OCI-LY7 (cell line): Measurements from ENCODE around the gene EIF4B. TPM values are rescaled to one million over a fixed set of nuclear protein-coding genes. Genes with fewer than 3 reads are reported as not detected.

Experiments used
- BruUV-seq: library from RNA; stranded (reverse); fragments of 400-500 nt; replicated peaks from 2 replicates; lab custom pipeline; 2021; lab: Mats Ljungman, UMichigan
- CTCF ChIA-PET: fragments of 300-600 bp; sonication (Branson Sonifier 250); formaldehyde crosslinking; loops from one replicate; lab custom pipeline; 2022; ENCODE audit warnings: antibody characterized with exemption; ENCODE audit not compliant: unreplicated experiment; lab: Charles Lee
- POLR2A ChIA-PET: fragments of 300-600 bp; sonication (Branson Sonifier 250); formaldehyde crosslinking; loops from one replicate; lab custom pipeline; 2022; ENCODE audit warnings: antibody characterized with exemption; lab: Charles Lee
- DNase-seq: peaks from one replicate; pipeline ENCODE4 v3.0.0-alpha.2; 2015; ENCODE audit warnings: low spot score
- H2AFZ ChIP-seq: fragments of 200-600 bp; sonication (generic), shearing (Covaris generic); 2 replicates; pipeline ENCODE4 v1.6.1; 2014; ENCODE audit warnings: mild to moderate bottlenecking, antibody characterized with exemption, low read length, moderate library complexity
- H3K27ac ChIP-seq: fragments of 200-600 bp; sonication (generic); 2 replicates; pipeline ENCODE4 v1.5.1; 2014; ENCODE audit warnings: mixed run types, low read depth, mild to moderate bottlenecking, moderate library complexity, low read length, inconsistent platforms; ENCODE audit not compliant: poor library complexity, severe bottlenecking
- H3K36me3 ChIP-seq: fragments of 200-600 bp; sonication (generic); 2 replicates; pipeline ENCODE4 v1.6.1; 2014; ENCODE audit warnings: mild to moderate bottlenecking, antibody characterized with exemption, low read length, moderate library complexity, mixed read lengths; ENCODE audit not compliant: insufficient read depth
- H3K4me1 ChIP-seq: fragments of 200-600 bp; sonication (generic); 2 replicates; pipeline ENCODE4 v1.5.1; 2014; ENCODE audit warnings: mild to moderate bottlenecking, low read length; ENCODE audit not compliant: insufficient read depth, poor library complexity, severe bottlenecking
- H3K4me2 ChIP-seq: fragments of 200-600 bp; sonication (generic); 2 replicates; pipeline ENCODE4 v1.6.1; 2014; ENCODE audit warnings: mild to moderate bottlenecking, low read length
- H3K4me3 ChIP-seq: fragments of 200-600 bp; sonication (generic); 2 replicates; pipeline ENCODE4 v1.5.1; 2014; ENCODE audit warnings: mild to moderate bottlenecking, low read depth, low read length; ENCODE audit not compliant: poor library complexity, severe bottlenecking
- H3K79me2 ChIP-seq: fragments of 200-600 bp; sonication (generic); 2 replicates; pipeline ENCODE4 v1.6.1; 2016; ENCODE audit warnings: low read depth, mild to moderate bottlenecking, low read length, moderate library complexity, mixed read lengths; ENCODE audit not compliant: insufficient read depth
- H3K9me2 ChIP-seq: fragments of 200-600 bp; sonication (generic); 2 replicates; pipeline ENCODE4 v1.6.1; 2016; ENCODE audit warnings: mild to moderate bottlenecking, low read length, mixed read lengths; ENCODE audit not compliant: insufficient read depth
- H3K9me3 ChIP-seq: fragments of 200-600 bp; sonication (generic); 2 replicates; pipeline ENCODE4 v1.6.1; 2014; ENCODE audit warnings: mild to moderate bottlenecking, mixed run types, low read length, mixed read lengths
- H4K20me1 ChIP-seq: fragments of 200-600 bp; sonication (generic); 2 replicates; pipeline ENCODE4 v1.6.1; 2014; ENCODE audit warnings: mild to moderate bottlenecking, antibody characterized with exemption, low read length, moderate library complexity, mixed read lengths; ENCODE audit not compliant: insufficient read depth
- EZH2phosphoT487 ChIP-seq: fragments of 200-600 bp; sonication (generic); IDR thresholded peaks from 2 replicates; pipeline ENCODE4 v1.6.1; 2018; ENCODE audit warnings: low read depth, borderline replicate concordance, mild to moderate bottlenecking, mixed run types, antibody characterized with exemption, low read length, moderate library complexity, mixed read lengths
- intact Hi-C: fragments of 100-400 bp; cut with micrococcal nuclease; formaldehyde crosslinking; loops from one replicate; pipeline ENCODE4 v1.10.0; 2022; ENCODE audit not compliant: unreplicated experiment
- total RNA-seq, 2 experiments: library from RNA; depleted of rRNA in 1 of 2; stranded (reverse); fragments of >200 nt in 1 of 2; shearing (Covaris generic) in 1 of 2; gene quantifications; 2 replicates each; pipeline ENCODE4 v1.2.3, GENCODE V29; 2014 to 2022
- TF ChIP-seq, protein P1 (sequence below): fragments of 200-600 bp; sonication (generic); conservative IDR thresholded peaks from 2 replicates; pipeline ENCODE4 v1.5.1; 2014; ENCODE audit warnings: mild to moderate bottlenecking, antibody characterized with exemption, low read length, moderate library complexity, mixed read lengths

The EIF4B gene
- total RNA-seq, 2 experiments from 2014 or later, result 645 to 745 TPM

GRCh38 chr12:53044052-53044581, 37.9 kb downstream of the EIF4B start:
- Histone ChIP-seq H4K20me1 (0 out of 2 replicates have a peak, but pooled peaks cover under 1% of the 10 kb centered on the region), H3K9me3 (no peaks in the 10 kb centered on the region), H2AFZ (no peak overlapping the region), H3K79me2 (no peaks in the 10 kb centered on the region), H3K27ac (no peak overlapping the region), H3K4me3 (no peak overlapping the region), H3K36me3 (peaks cover 34% of the 10 kb centered on the region), H3K9me2 (no peaks in the 10 kb centered on the region), H3K4me1 (peaks cover 14% of the 10 kb centered on the region), H3K4me2 (no peak overlapping the region)
- intact Hi-C loops, result no loop called here
- DNase-seq, result no peak
- TF ChIP-seq, protein P1, sequence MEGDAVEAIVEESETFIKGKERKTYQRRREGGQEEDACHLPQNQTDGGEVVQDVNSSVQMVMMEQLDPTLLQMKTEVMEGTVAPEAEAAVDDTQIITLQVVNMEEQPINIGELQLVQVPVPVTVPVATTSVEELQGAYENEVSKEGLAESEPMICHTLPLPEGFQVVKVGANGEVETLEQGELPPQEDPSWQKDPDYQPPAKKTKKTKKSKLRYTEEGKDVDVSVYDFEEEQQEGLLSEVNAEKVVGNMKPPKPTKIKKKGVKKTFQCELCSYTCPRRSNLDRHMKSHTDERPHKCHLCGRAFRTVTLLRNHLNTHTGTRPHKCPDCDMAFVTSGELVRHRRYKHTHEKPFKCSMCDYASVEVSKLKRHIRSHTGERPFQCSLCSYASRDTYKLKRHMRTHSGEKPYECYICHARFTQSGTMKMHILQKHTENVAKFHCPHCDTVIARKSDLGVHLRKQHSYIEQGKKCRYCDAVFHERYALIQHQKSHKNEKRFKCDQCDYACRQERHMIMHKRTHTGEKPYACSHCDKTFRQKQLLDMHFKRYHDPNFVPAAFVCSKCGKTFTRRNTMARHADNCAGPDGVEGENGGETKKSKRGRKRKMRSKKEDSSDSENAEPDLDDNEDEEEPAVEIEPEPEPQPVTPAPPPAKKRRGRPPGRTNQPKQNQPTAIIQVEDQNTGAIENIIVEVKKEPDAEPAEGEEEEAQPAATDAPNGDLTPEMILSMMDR, result no peak
- TF ChIP-seq EZH2phosphoT487, result no peak
- BruUV-seq, result no TSS peak
- ChIA-PET POLR2A (no interaction called here), CTCF (no interaction called here)

- BruUV-seq, result no TSS peak
- no peak for DNase-seq
- no peak overlapping the region for H3K27ac ChIP-seq
- H3K79me2 ChIP-seq, result no peaks in the 10 kb centered on the region
- peaks cover 19% of the 10 kb centered on the region for H3K4me1 ChIP-seq
- CTCF ChIA-PET, result interaction anchor here (0.6 kb wide), 1 partner anchor 18 kb away, joined by 4 read pairs; no protein-coding TSS in a partner anchor
- POLR2A ChIA-PET, result interaction anchor here (0.5 kb wide), 1 partner anchor 1147 kb away, joined by 3 read pairs; no protein-coding TSS in a partner anchor
- H3K4me3 ChIP-seq, result no peak overlapping the region
- H2AFZ ChIP-seq, result no peak overlapping the region
- H3K9me3 ChIP-seq, result no peaks in the 10 kb centered on the region
- H3K9me2 ChIP-seq, result no peaks in the 10 kb centered on the region
- H4K20me1 ChIP-seq, result no peaks in the 10 kb centered on the region
- H3K36me3 ChIP-seq, result peaks cover 24% of the 10 kb centered on the region
- TF ChIP-seq EZH2phosphoT487, result no peak
- TF ChIP-seq, protein P1, result no peak
- intact Hi-C loops, result no loop called here
- H3K4me2 ChIP-seq, result no peak overlapping the region
Measured at GRCh38 chr12:53044896-53045695, 38.8 kb downstream of the EIF4B start.

DNA sequence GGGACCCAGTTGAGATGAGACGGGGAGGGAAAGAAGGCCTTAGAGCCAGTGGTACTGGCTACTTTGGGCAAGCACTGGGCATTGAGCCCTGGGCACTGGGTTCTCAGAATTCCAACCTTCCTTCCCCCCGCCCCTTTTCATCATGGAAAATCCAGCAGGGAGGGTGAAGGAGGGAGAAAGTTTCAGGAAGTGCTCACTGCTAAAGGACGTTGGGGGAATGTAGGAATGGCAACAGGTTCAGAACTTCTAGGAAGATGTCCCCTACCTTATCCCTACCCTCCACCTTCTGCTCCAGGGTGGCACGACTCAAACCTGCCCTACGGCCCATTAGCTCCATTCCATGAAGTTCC, 39.4 kb downstream of the EIF4B start:
- Histone ChIP-seq H3K4me2 (no peak overlapping the region), H3K4me3 (no peak overlapping the region), H4K20me1 (no peaks in the 10 kb centered on the region), H3K9me2 (no peaks in the 10 kb centered on the region), H3K36me3 (peaks cover 19% of the 10 kb centered on the region), H3K79me2 (no peaks in the 10 kb centered on the region), H3K27ac (no peak overlapping the region), H3K4me1 (peaks cover 19% of the 10 kb centered on the region), H2AFZ (no peak overlapping the region), H3K9me3 (no peaks in the 10 kb centered on the region)
- TF ChIP-seq, protein P1, result no peak
- no peak for TF ChIP-seq EZH2phosphoT487
- no peak for DNase-seq
- ChIA-PET POLR2A (interaction anchor here (1.2 kb wide), 1 partner anchor 19 kb away, joined by 3 read pairs; no protein-coding TSS in a partner anchor), CTCF (no interaction called here)
- BruUV-seq, result no TSS peak
- intact Hi-C loops, result no loop called here
